Pancreas (tissue), 10 donors: ENCODE data around the gene GALC. TPM values are rescaled to one million over a fixed set of nuclear protein-coding genes. Genes with fewer than 3 reads are reported as not detected.
A peak's percentile ranks its signal among the peaks of the same experiment; 100 is the strongest.

ENCODE experiments used
- ATAC-seq, 4 donors: fragments of 200-7000 bp; cut with Tn5 transposase; one replicate each; pipeline versions ENCODE4 v1.8.0 to v1.9.1; 2020; ENCODE audit warnings: mild to moderate bottlenecking in 4 of 4, moderate library complexity in 4 of 4
- DNase-seq, 6 donors: peaks; one replicate each; pipeline ENCODE4 v3.0.0-alpha.2; 2020
- FAIRE-seq: peaks from 2 replicates; lab custom pipeline; 2012; peaks lifted over from hg19 to GRCh38; lab: Jason Lieb, UNC
- H3K27ac ChIP-seq, 4 donors: fragments of 200-600 bp; sonication (generic); 1 replicate in 3 of 4; 2 replicates in 1 of 4; pipeline versions ENCODE4 v1.5.0 to v1.8.0; 2020
- H3K27me3 ChIP-seq, 4 donors: fragments of 200-600 bp; one replicate each; pipeline ENCODE4 v1.8.0; 2021
- H3K36me3 ChIP-seq, 3 donors: fragments of 200-600 bp; sonication (generic) in 1 of 3; one replicate each; pipeline versions ENCODE4 v1.5.0 to v1.8.0; 2020 to 2021
- H3K4me1 ChIP-seq, 3 donors: fragments of 200-600 bp; one replicate each; pipeline ENCODE4 v1.8.0; 2021
- H3K4me3 ChIP-seq, 4 donors: fragments of 200-600 bp; sonication (generic) in 2 of 4; one replicate each; pipeline versions ENCODE4 v1.5.0 to v1.8.0; 2020 to 2021
- H3K9me3 ChIP-seq, 4 donors: fragments of 200-600 bp; one replicate each; pipeline ENCODE4 v1.8.0; 2021
- CTCF ChIP-seq, 4 donors: fragments of 200-600 bp; sonication (generic) in 3 of 4; IDR thresholded peaks; one replicate each; pipeline versions ENCODE4 v1.5.0 to v1.8.0; 2021; ENCODE audit warnings: antibody characterized with exemption in 4 of 4
- WGBS, 2 donors: extraction: QIAGEN DNeasy Blood & Tissue Kit; methylation state at CpG; one replicate each; pipeline ENCODE4 v1.1.7; 2013; 5-methylcytosine and 5-hydroxymethylcytosine counted together
- intact Hi-C, 3 donors: fragments of 100-400 bp; cut with DNase I; formaldehyde crosslinking; loops; one replicate each; pipeline versions ENCODE4 v1.11.1 to v1.14.2; 2022
- polyA plus RNA-seq, 2 donors: library from polyadenylated mRNA; stranded (reverse); fragments of 200-250 nt; gene quantifications; one replicate each; pipeline ENCODE4 v1.2.3, GENCODE V29; 2013
- total RNA-seq, 6 donors: library from RNA; stranded (reverse); fragmentation: NEBNext Ultra II Directional in 4 of 6; extraction: Animal tissue kit (Norgen Biotek cat#: 25700) in 4 of 6; gene quantifications; one replicate each; pipeline versions ENCODE4 v1.2.1 to v1.2.4, GENCODE V29; 2021 to 2023
- donor health status: healthy with polysubstance abuse.
- donor health status: DM: no; HTN: no; CAD: no; lungs with moderate emphysema.
- donor health status: DM: no; HTN: no; CAD: no.
- donor health status: control.
- donor health status: control.
- donor health status: Bipolar disorder and iron deficiency.
- donor health status: DM: yes; HTN: yes; CAD: no.
- donor health status: DM: no; HTN: no; CAD: no.
- donor health status: DM: no; HTN: no; CAD: no.
- donor health status: DM: yes; HTN: yes; CAD: no.

The GALC gene
- total and polyA plus RNA-seq, 8 donors = 5.3 to 17.6 (median 9.9) TPM

- H3K9me3 ChIP-seq = no peaks in the 10 kb centered on the region
- no peaks in the 10 kb centered on the region for H3K36me3 ChIP-seq
- no peaks in the 10 kb centered on the region for H3K4me1 ChIP-seq
- no peak overlapping the region for H3K27ac ChIP-seq
- no peaks in the 10 kb centered on the region for H3K27me3 ChIP-seq
- 67 to 77% methylated on average over 3 of the region's 3 CpGs for WGBS, 2 donors
- FAIRE-seq = no peak
- H3K4me3 ChIP-seq = no peak overlapping the region
- no peak for TF ChIP-seq CTCF (IDR thresholded peaks at IDR 0.05)
- intact Hi-C loops = no loop called here
- DNase-seq = no peak
- ATAC-seq = no peak
These were observed 11.6 kb upstream of the GALC start for GRCh38 chr14:88004506-88005036.

- Histone ChIP-seq H3K27me3 (no peaks in the 10 kb centered on the region), H3K4me3 (no peak overlapping the region), H3K27ac (no peak overlapping the region), H3K9me3 (no peaks in the 10 kb centered on the region), H3K36me3 (no peaks in the 10 kb centered on the region), H3K4me1 (no peaks in the 10 kb centered on the region)
- WGBS, 2 donors = 77 to 86% methylated on average over 4 of the region's 4 CpGs
- no peak for FAIRE-seq
- intact Hi-C loops = no loop called here
- ATAC-seq = no peak
- TF ChIP-seq CTCF (IDR thresholded peaks at IDR 0.05) = no peak
- DNase-seq = no peak
These were observed 10.4 kb upstream of the GALC start for GRCh38 chr14:88003425-88003824.

- DNase-seq (no peak), ATAC-seq (peak in 2 of 4 donors; percentile 29 to 51), FAIRE-seq (no peak)
- Histone ChIP-seq H3K36me3 (no peaks in the 10 kb centered on the region), H3K4me3 (no peak overlapping the region), H3K27ac (no peak overlapping the region), H3K4me1 (no peaks in the 10 kb centered on the region), H3K9me3 (no peaks in the 10 kb centered on the region), H3K27me3 (no peaks in the 10 kb centered on the region)
- intact Hi-C loops = no loop called here
- no peak for TF ChIP-seq CTCF (IDR thresholded peaks at IDR 0.05)
- WGBS, 2 donors = 84 to 86% methylated on average over 4 of the region's 4 CpGs
These were observed 9.6 kb upstream of the GALC start for GRCh38 chr14:88002421-88003075.

- H3K4me3 ChIP-seq = no peak overlapping the region
- H3K4me1 ChIP-seq = peaks cover 0 to 7% (median 0%) of the 10 kb centered on the region in 3 donors
- ATAC-seq (peak in 2 of 4 donors; percentile 22 to 48), FAIRE-seq (no peak), DNase-seq (no peak)
- intact Hi-C loops = no loop called here
- no peaks in the 10 kb centered on the region for H3K9me3 ChIP-seq
- WGBS, 2 donors = 89 to 92% methylated on average over 2 of the region's 2 CpGs
- no peaks in the 10 kb centered on the region for H3K36me3 ChIP-seq
- no peak for TF ChIP-seq CTCF (IDR thresholded peaks at IDR 0.05)
- H3K27me3 ChIP-seq = no peaks in the 10 kb centered on the region
- H3K27ac ChIP-seq = no peak overlapping the region
These were observed 6.3 kb upstream of the GALC start for GRCh38 chr14:87999277-87999676.

GRCh38 chr14:87998482-87998881 is 5.5 kb upstream of the GALC start:
- Histone ChIP-seq H3K4me1 (peaks cover 0 to 12% (median 3%) of the 10 kb centered on the region in 3 donors), H3K27me3 (no peaks in the 10 kb centered on the region), H3K4me3 (no peak overlapping the region), H3K36me3 (no peaks in the 10 kb centered on the region), H3K27ac (no peak overlapping the region), H3K9me3 (no peaks in the 10 kb centered on the region)
- intact Hi-C loops = no loop called here
- FAIRE-seq (no peak), DNase-seq (no peak), ATAC-seq (no peak)
- TF ChIP-seq CTCF (IDR thresholded peaks at IDR 0.05) = no peak
